Loucy (cell line): ENCODE results near the gene WWOX.

Experiments
- H2AFZ ChIP-seq: fragments of 200-600 bp; sonication (generic); 2 replicates; pipeline ENCODE4 v1.6.0; 2016; ENCODE audit warnings: antibody characterized with exemption, mild to moderate bottlenecking, low read length, moderate library complexity
- H3F3A ChIP-seq: fragments of 200-600 bp; 2 replicates; pipeline ENCODE4 v1.6.0; 2016; ENCODE audit warnings: antibody characterized with exemption, low read depth, mild to moderate bottlenecking
- H3K27me3 ChIP-seq: fragments of 200-600 bp; sonication (generic); 2 replicates; pipeline ENCODE4 v1.6.1; 2014; ENCODE audit warnings: low read length, mild to moderate bottlenecking; ENCODE audit not compliant: insufficient read depth, poor library complexity, severe bottlenecking
- H3K36me3 ChIP-seq: fragments of 200-600 bp; sonication (generic); 2 replicates; pipeline ENCODE4 v1.6.1; 2016; ENCODE audit warnings: low read length; ENCODE audit not compliant: insufficient read depth
- H3K4me1 ChIP-seq: fragments of 200-600 bp; sonication (generic); 2 replicates; pipeline ENCODE4 v1.5.1; 2014; ENCODE audit warnings: low read length, mild to moderate bottlenecking; ENCODE audit not compliant: insufficient read depth, poor library complexity, severe bottlenecking
- H3K4me2 ChIP-seq: fragments of 200-600 bp; sonication (generic); 2 replicates; pipeline ENCODE4 v1.6.0; 2014; ENCODE audit warnings: antibody characterized with exemption, low read length, low read depth, mild to moderate bottlenecking; ENCODE audit not compliant: poor library complexity, severe bottlenecking
- H3K4me3 ChIP-seq: fragments of 200-600 bp; sonication (generic); 2 replicates; pipeline ENCODE4 v1.5.1; 2014; ENCODE audit warnings: low read length, mild to moderate bottlenecking, mixed read lengths; ENCODE audit not compliant: poor library complexity, severe bottlenecking
- H3K79me2 ChIP-seq: fragments of 200-600 bp; sonication (generic); 2 replicates; pipeline ENCODE4 v1.6.1; 2014; ENCODE audit warnings: low read length; ENCODE audit not compliant: insufficient read depth
- H3K9ac ChIP-seq: fragments of 200-600 bp; sonication (generic); 2 replicates; pipeline ENCODE4 v1.6.0; 2014; ENCODE audit warnings: mild to moderate bottlenecking, low read depth, low read length, moderate library complexity; ENCODE audit not compliant: poor library complexity, severe bottlenecking
- H3K9me2 ChIP-seq: fragments of 200-600 bp; sonication (generic); replicated peaks from 2 replicates; pipeline ENCODE4 v1.6.1; 2016; ENCODE audit warnings: low read depth, low read length, mixed read lengths
- H3K9me3 ChIP-seq: fragments of 200-600 bp; sonication (generic); 2 replicates; pipeline ENCODE4 v1.6.1; 2014; ENCODE audit warnings: mild to moderate bottlenecking, antibody characterized with exemption, low read length, low read depth; ENCODE audit not compliant: insufficient read depth
- H4K20me1 ChIP-seq: fragments of 200-600 bp; sonication (generic); 2 replicates; pipeline ENCODE4 v1.6.0; 2014; ENCODE audit warnings: antibody characterized with exemption, low read length, mild to moderate bottlenecking; ENCODE audit not compliant: insufficient read depth, poor library complexity, severe bottlenecking
- EZH2phosphoT487 ChIP-seq: fragments of 200-600 bp; IDR thresholded peaks from 2 replicates; pipeline ENCODE4 v1.6.1; 2018; ENCODE audit warnings: antibody characterized with exemption, mild to moderate bottlenecking, moderate library complexity, borderline replicate concordance
- TF ChIP-seq, protein P1 (sequence below): fragments of 200-600 bp; sonication (generic); conservative IDR thresholded peaks from 2 replicates; pipeline ENCODE4 v1.5.1; 2014; ENCODE audit warnings: mild to moderate bottlenecking, antibody characterized with exemption, low read length

The WWOX gene

GRCh38 chr16:78436846-78437245 lies 337.4 kb downstream of the WWOX start:
- Histone ChIP-seq H3K27me3 (no peaks in the 10 kb centered on the region), H2AFZ (no peak overlapping the region), H3K4me2 (no peak overlapping the region), H3K9me3 (no peaks in the 10 kb centered on the region), H3K4me3 (no peak overlapping the region), H3F3A (no peaks in the 10 kb centered on the region), H3K4me1 (peaks cover 6% of the 10 kb centered on the region), H3K79me2 (no peaks in the 10 kb centered on the region), H3K9ac (no peak overlapping the region), H3K9me2 (no peaks in the 10 kb centered on the region), H3K36me3 (peaks cover 3% of the 10 kb centered on the region; the same call in 1 of the 2 replicates), H4K20me1 (no peaks in the 10 kb centered on the region)
- no peak for TF ChIP-seq EZH2phosphoT487
- TF ChIP-seq, protein P1, sequence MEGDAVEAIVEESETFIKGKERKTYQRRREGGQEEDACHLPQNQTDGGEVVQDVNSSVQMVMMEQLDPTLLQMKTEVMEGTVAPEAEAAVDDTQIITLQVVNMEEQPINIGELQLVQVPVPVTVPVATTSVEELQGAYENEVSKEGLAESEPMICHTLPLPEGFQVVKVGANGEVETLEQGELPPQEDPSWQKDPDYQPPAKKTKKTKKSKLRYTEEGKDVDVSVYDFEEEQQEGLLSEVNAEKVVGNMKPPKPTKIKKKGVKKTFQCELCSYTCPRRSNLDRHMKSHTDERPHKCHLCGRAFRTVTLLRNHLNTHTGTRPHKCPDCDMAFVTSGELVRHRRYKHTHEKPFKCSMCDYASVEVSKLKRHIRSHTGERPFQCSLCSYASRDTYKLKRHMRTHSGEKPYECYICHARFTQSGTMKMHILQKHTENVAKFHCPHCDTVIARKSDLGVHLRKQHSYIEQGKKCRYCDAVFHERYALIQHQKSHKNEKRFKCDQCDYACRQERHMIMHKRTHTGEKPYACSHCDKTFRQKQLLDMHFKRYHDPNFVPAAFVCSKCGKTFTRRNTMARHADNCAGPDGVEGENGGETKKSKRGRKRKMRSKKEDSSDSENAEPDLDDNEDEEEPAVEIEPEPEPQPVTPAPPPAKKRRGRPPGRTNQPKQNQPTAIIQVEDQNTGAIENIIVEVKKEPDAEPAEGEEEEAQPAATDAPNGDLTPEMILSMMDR: no peak

DNA sequence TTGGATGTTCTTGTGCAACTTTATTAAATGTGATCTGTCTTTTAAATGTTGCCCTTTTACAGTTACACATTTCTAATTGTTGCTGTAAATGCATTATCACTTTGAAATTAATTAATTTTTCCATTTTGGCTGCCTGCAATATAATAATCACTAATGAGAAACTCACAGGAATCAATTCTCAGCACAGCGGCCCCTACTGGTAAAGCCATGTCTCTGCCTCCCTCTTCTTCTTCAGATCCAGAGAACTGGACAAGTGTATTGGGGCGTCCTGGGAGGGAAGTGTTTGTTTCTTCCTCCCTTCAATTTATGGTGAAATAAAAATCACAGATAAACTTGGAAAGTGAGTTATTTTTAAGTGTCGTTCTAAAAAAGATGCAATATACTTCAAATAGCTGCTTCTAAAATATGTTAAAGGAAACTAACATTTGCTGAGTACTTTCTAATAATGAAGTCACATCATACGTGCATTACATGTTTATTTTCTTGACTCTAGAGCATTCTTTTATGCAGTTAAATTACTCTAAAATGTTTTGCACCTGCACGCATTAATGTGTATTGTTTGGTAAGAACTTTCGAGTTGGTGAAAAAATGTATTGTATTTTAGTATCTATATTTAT lies 338.0 kb downstream of the WWOX start:
- TF ChIP-seq EZH2phosphoT487: no peak
- TF ChIP-seq, protein P1: peak; percentile 99
- no peaks in the 10 kb centered on the region for H3K9me2 ChIP-seq
- no peaks in the 10 kb centered on the region for H3K27me3 ChIP-seq
- H3K79me2 ChIP-seq: no peaks in the 10 kb centered on the region
- H3K4me3 ChIP-seq: no peak overlapping the region
- H3K9me3 ChIP-seq: no peaks in the 10 kb centered on the region
- no peaks in the 10 kb centered on the region for H4K20me1 ChIP-seq
- H3K9ac ChIP-seq: no peak overlapping the region
- H3K36me3 ChIP-seq: peaks cover 3% of the 10 kb centered on the region; the same call in 1 of the 2 replicates
- peaks cover 6% of the 10 kb centered on the region for H3K4me1 ChIP-seq
- H3F3A ChIP-seq: no peaks in the 10 kb centered on the region
- no peak overlapping the region for H2AFZ ChIP-seq
- H3K4me2 ChIP-seq: no peak overlapping the region

- no peaks in the 10 kb centered on the region for H3K36me3 ChIP-seq
- H3K9ac ChIP-seq: no peak overlapping the region
- no peaks in the 10 kb centered on the region for H4K20me1 ChIP-seq
- H3F3A ChIP-seq: no peaks in the 10 kb centered on the region
- peaks cover 8% of the 10 kb centered on the region for H3K4me1 ChIP-seq
- H3K79me2 ChIP-seq: no peaks in the 10 kb centered on the region
- H3K27me3 ChIP-seq: no peaks in the 10 kb centered on the region
- H3K9me3 ChIP-seq: no peaks in the 10 kb centered on the region
- H3K9me2 ChIP-seq: no peaks in the 10 kb centered on the region
- TF ChIP-seq, protein P1: no peak
- no peak for TF ChIP-seq EZH2phosphoT487
- H2AFZ ChIP-seq: no peak overlapping the region
- H3K4me3 ChIP-seq: no peak overlapping the region
- no peak overlapping the region for H3K4me2 ChIP-seq
These were observed 338.8 kb downstream of the WWOX start for GRCh38 chr16:78438219-78438618.
